ENCODE results near the gene NASP.

NASP gene

DNA sequence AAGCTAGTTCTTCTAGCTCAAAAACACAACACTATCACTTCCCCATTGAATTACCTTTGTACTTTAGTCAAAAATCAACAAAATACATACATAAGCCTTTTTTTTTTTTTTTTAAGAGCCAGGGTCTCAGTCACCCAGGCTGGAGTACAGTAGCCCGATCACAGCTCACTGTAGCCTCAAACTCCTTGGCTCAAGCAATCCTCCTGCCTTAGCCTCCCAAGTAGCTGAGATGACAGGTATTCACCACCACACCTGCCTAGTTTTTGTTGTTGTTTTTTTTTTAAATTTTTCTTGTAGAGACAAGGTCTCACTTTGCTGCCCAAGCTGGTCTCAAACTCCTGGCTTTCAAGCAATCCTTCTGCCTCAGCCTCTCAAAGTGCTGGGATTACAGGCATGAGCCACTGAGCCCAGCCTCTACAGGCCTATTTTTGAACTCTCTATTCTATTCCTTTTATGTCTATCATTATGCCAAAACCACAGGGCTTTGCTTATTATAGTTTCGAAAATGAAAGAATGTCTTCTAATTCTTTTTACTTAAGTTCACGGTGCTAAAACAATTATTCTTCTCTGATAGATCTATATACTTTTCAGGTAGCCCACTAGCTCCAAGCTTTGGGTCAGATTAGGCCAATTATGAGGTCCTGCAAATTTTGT lies 72.9 kb downstream of the NASP start:
- TF ChIP-seq, protein P1, sequence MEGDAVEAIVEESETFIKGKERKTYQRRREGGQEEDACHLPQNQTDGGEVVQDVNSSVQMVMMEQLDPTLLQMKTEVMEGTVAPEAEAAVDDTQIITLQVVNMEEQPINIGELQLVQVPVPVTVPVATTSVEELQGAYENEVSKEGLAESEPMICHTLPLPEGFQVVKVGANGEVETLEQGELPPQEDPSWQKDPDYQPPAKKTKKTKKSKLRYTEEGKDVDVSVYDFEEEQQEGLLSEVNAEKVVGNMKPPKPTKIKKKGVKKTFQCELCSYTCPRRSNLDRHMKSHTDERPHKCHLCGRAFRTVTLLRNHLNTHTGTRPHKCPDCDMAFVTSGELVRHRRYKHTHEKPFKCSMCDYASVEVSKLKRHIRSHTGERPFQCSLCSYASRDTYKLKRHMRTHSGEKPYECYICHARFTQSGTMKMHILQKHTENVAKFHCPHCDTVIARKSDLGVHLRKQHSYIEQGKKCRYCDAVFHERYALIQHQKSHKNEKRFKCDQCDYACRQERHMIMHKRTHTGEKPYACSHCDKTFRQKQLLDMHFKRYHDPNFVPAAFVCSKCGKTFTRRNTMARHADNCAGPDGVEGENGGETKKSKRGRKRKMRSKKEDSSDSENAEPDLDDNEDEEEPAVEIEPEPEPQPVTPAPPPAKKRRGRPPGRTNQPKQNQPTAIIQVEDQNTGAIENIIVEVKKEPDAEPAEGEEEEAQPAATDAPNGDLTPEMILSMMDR (IDR thresholded peaks at IDR 0.05; ENCODE audit: insufficient read depth, low read length, missing control alignments) = no peak
- ChIA-PET CTCF (interaction anchor here (0.8 to 1.9 kb wide), 2 partner anchors 10 to 180 kb away, joined by 3 to 8 read pairs; no protein-coding TSS in a partner anchor), POLR2A (no interaction called here)

DNA sequence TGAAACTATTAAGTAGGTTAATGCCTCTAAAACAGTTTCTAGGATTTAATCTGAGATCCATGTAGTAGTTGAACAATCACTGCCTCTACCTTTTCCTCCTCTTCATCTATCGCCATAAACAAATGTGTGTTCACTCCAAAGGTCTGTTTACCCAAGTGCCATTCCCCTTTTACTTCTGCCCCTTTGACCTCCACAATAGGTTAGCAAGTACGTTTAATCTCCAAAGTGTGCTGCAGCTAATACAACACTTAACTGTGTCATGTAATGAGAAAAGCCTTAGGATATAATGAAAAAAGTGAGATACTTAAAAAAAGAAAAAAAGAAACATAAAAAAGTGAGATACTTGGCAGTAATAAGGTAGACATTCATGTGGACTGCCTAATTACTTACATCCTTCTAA lies 74.3 kb downstream of the NASP start:
- ChIA-PET POLR2A (no interaction called here), CTCF (no interaction called here)
- H3K4me3 ChIP-seq (ENCODE audit: low read depth, low read length) = no peak overlapping the region
- TF ChIP-seq, protein P1 (IDR thresholded peaks at IDR 0.05; ENCODE audit: insufficient read depth, low read length, missing control alignments) = no peak
- no peak for DNase-seq (ENCODE audit: low read depth, low spot score)

More for the DNA sequence above, 72.9 kb downstream of the NASP start:
- no peak overlapping the region for H3K4me3 ChIP-seq (ENCODE audit: low read depth, low read length)
- no peak for DNase-seq (ENCODE audit: low read depth, low spot score)

DNA sequence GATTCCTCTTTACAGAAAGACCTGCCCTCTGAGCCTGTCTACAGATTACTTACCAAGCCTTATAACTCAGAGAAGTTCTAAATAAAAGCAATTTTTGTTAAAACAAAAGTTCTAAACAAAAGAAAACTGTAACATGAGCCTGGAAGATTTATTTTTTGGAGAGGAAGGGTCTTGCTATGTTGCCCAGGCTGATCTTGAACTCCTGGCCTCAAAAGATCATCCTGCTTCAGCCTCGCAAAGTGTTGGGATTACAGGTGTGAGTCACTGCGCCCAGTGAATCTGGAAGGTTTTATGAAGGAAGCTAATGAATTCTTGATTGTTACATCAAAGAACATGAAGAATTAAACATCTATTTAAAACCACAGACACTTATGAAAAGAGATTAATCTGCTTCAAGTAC lies 75.4 kb downstream of the NASP start:
- TF ChIP-seq, protein P1 (IDR thresholded peaks at IDR 0.05; ENCODE audit: insufficient read depth, low read length, missing control alignments) = no peak
- CTCF ChIA-PET = interaction anchor here (0.6 kb wide), 1 partner anchor 784 kb away, joined by 4 read pairs; no protein-coding TSS in a partner anchor
- no peak overlapping the region for H3K4me3 ChIP-seq (ENCODE audit: low read depth, low read length)
- no peak for DNase-seq (ENCODE audit: low read depth, low spot score)
- POLR2A ChIA-PET = no interaction called here

DNA sequence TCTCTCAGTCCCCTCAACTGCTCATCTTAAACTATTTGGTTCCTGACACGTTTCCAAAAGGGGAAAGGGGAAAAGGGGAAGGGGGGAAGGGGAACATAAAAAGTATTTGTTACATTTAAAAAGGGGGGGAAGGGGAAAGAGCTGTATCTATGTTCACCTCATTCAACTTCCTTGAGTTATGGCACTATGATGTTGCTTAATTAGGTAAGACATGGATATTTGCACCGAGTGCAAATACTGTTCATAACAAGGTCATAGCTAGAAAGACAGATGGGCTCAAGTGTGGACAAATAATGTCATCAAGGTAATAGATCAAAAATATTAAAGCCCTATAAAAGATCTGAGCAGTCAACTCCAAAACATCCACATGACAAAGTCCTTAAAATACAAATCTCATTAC lies 76.5 kb downstream of the NASP start:
- no peak for DNase-seq (ENCODE audit: low read depth, low spot score)
- TF ChIP-seq, protein P1 (IDR thresholded peaks at IDR 0.05; ENCODE audit: insufficient read depth, low read length, missing control alignments) = no peak
- POLR2A ChIA-PET = no interaction called here
- CTCF ChIA-PET = no interaction called here
- H3K4me3 ChIP-seq (ENCODE audit: low read depth, low read length) = no peak overlapping the region

DNA sequence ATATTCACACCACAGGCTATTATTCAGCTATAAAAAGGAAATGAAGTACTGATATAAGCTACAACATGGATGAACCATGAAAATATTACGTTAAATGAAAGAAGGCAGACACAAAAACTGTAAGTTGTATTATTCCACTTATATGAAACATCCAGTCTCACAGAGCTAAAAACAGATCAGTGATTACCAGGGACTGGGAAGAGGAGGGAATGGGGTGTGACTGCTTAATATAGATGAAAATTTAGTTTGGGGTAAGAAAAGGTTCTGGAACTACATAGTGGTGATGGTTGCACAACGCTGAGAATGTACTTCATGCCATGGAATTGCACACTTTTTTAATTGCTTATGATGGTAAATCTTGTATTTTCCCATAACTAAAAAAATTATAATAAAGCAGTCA lies 83.0 kb downstream of the NASP start:
- POLR2A ChIA-PET = no interaction called here
- no peak overlapping the region for H3K4me3 ChIP-seq (ENCODE audit: low read depth, low read length)
- DNase-seq (ENCODE audit: low read depth, low spot score) = no peak
- TF ChIP-seq, protein P1 (IDR thresholded peaks at IDR 0.05; ENCODE audit: insufficient read depth, low read length, missing control alignments) = no peak
- CTCF ChIA-PET = no interaction called here

DNA sequence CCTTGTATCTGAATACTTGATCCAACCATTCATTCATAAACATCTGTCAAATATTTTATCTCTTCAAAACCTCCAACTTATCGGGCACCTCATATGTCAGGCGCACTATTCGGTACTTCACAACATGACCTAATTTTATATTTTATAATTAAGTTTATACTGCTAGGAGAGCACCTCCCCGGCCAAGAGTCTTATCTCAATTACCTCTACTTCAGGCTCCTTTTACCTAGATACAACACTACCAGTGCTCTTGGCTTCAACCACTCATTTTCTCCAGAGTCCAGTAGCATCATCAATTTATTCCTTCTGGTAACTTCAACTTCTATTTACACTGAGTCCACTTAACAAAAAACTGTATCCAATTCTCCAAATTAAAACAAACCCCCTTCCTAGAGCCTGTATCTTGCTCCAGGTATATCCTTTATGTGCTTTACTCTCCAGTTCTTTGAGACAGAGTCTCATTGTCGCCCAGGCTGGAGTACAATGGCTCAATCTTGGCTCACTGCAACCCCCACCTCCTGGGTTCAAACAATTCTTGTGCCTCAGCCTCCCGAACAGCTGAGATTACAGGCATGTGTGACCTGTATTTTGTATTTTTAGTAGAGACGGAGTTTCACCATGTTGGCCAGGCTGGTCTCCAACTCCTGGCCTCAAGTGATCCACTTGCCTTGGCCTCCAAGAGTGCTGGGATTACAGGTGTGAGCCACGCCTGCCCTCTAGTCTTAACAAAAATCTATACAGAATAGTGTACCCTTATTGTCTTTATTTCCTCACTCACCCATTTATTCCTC lies 83.7 kb downstream of the NASP start:
- TF ChIP-seq, protein P1 (IDR thresholded peaks at IDR 0.05; ENCODE audit: insufficient read depth, low read length, missing control alignments) = no peak
- H3K4me3 ChIP-seq (ENCODE audit: low read depth, low read length) = no peak overlapping the region
- ChIA-PET POLR2A (no interaction called here), CTCF (no interaction called here)
- no peak for DNase-seq (ENCODE audit: low read depth, low spot score)

Measured in AG04449 (cell line).